Tibial artery (tissue), 4 donors: ENCODE data around the gene NR1D1.

Experiments
- DNase-seq, 2 donors: peaks; one replicate each; pipeline ENCODE4 v3.0.0-alpha.2; 2019
- H3K27ac ChIP-seq, 2 donors: fragments of 200-600 bp; sonication (generic) in 1 of 2; 1 replicate in 1 of 2; 2 replicates in 1 of 2; pipeline ENCODE4 v1.5.1; 2018 to 2019; ENCODE audit warnings: mild to moderate bottlenecking in 1 of 2
- H3K27me3 ChIP-seq, 2 donors: fragments of 200-600 bp; sonication (generic) in 1 of 2; one replicate each; pipeline versions ENCODE4 v1.5.1 to v1.6.0; 2016 to 2019
- H3K36me3 ChIP-seq, 3 donors: fragments of 200-600 bp; sonication (generic) in 2 of 3; one replicate each; pipeline ENCODE4 v1.5.1; 2016 to 2019; ENCODE audit warnings: mild to moderate bottlenecking in 2 of 3
- H3K4me1 ChIP-seq, 4 donors: fragments of 200-600 bp; sonication (generic) in 2 of 4; 1 replicate in 3 of 4; 2 replicates in 1 of 4; pipeline ENCODE4 v1.5.1; 2016 to 2019
- H3K4me3 ChIP-seq, 2 donors: fragments of 200-600 bp; sonication (generic) in 1 of 2; 1 replicate in 1 of 2; 2 replicates in 1 of 2; pipeline ENCODE4 v1.5.1; 2018 to 2019; ENCODE audit warnings: mild to moderate bottlenecking in 2 of 2
- H3K9me3 ChIP-seq, 3 donors: fragments of 200-600 bp; sonication (generic) in 1 of 3; one replicate each; pipeline ENCODE4 v1.5.1; 2016 to 2019
- CTCF ChIP-seq, 2 experiments: fragments of 200-600 bp in 1 of 2; fragments of 450-650 bp in 1 of 2; IDR thresholded peaks; one replicate each; pipeline ENCODE4 v1.5.1; 2017 to 2019; ENCODE audit warnings: antibody characterized with exemption in 2 of 2, mild to moderate bottlenecking in 1 of 2, moderate library complexity in 1 of 2
- intact Hi-C: fragments of 100-400 bp; cut with DNase I; formaldehyde crosslinking; loops from one replicate; pipeline ENCODE4 v1.15.0; 2023; ENCODE audit warnings: low total_unique reads

NR1D1 gene

GRCh38 chr17:40072040-40072734 lies 28.2 kb downstream of the NR1D1 start:
- peak; percentile 94 to 98 for DNase-seq
- peak in 1 of 2 experiments; percentile 17 for TF ChIP-seq CTCF (IDR thresholded peaks at IDR 0.05)
- H3K36me3 ChIP-seq: peaks cover 0 to 20% (median 1%) of the 10 kb centered on the region in 3 donors
- intact Hi-C loops: loop anchor here (5.0 kb wide), 1 partner anchor 35 kb away; no protein-coding TSS in a partner anchor
- H3K4me1 ChIP-seq: peaks cover 15 to 97% (median 97%) of the 10 kb centered on the region in 4 donors
- H3K9me3 ChIP-seq: no peaks in the 10 kb centered on the region
- peak overlapping the region; percentile 93 to 94 for H3K27ac ChIP-seq
- H3K27me3 ChIP-seq: no peaks in the 10 kb centered on the region
- peak overlapping the region; percentile 40 to 47 for H3K4me3 ChIP-seq

- H3K36me3 ChIP-seq: peaks cover 0 to 13% (median 0%) of the 10 kb centered on the region in 3 donors
- H3K27me3 ChIP-seq: no peaks in the 10 kb centered on the region
- H3K4me3 ChIP-seq: peak overlapping the region; percentile 40 to 47
- H3K4me1 ChIP-seq: peaks cover 15 to 97% (median 95%) of the 10 kb centered on the region in 4 donors
- H3K27ac ChIP-seq: peak overlapping the region; percentile 93 to 94
- intact Hi-C loops: loop anchor here (5.0 kb wide), 1 partner anchor 36 kb away; no protein-coding TSS in a partner anchor
- no peak for TF ChIP-seq CTCF (IDR thresholded peaks at IDR 0.05)
- DNase-seq: peak; percentile 81 to 93
- H3K9me3 ChIP-seq: no peaks in the 10 kb centered on the region
These were observed 28.9 kb downstream of the NR1D1 start for GRCh38 chr17:40071313-40072039.

- peak overlapping the region; percentile 40 to 47 for H3K4me3 ChIP-seq
- no peaks in the 10 kb centered on the region for H3K27me3 ChIP-seq
- intact Hi-C loops: loop anchor here (5.0 kb wide), 1 partner anchor 36 kb away; no protein-coding TSS in a partner anchor
- peak overlapping the region; percentile 93 to 94 for H3K27ac ChIP-seq
- TF ChIP-seq CTCF (IDR thresholded peaks at IDR 0.05): no peak
- H3K4me1 ChIP-seq: peaks cover 12 to 97% (median 93%) of the 10 kb centered on the region in 4 donors
- no peaks in the 10 kb centered on the region for H3K9me3 ChIP-seq
- peaks cover 0 to 11% (median 0%) of the 10 kb centered on the region in 3 donors for H3K36me3 ChIP-seq
- no peak for DNase-seq
These were observed 29.6 kb downstream of the NR1D1 start for GRCh38 chr17:40070709-40071312.

- no peak for DNase-seq
- H3K27ac ChIP-seq: peak overlapping the region; percentile 93 to 94
These were observed 30.4 kb downstream of the NR1D1 start for GRCh38 chr17:40069751-40070708.

More at GRCh38 chr17:40069751-40070708, 30.4 kb downstream of the NR1D1 start:
- no peaks in the 10 kb centered on the region for H3K9me3 ChIP-seq
- no peak for TF ChIP-seq CTCF (IDR thresholded peaks at IDR 0.05)
- intact Hi-C loops: loop anchor here (5.0 kb wide), 1 partner anchor 37 kb away; no protein-coding TSS in a partner anchor
- H3K4me3 ChIP-seq: peak overlapping the region; percentile 40 to 47
- peaks cover 6 to 97% (median 93%) of the 10 kb centered on the region in 4 donors for H3K4me1 ChIP-seq
- peaks cover 0 to 11% (median 0%) of the 10 kb centered on the region in 3 donors for H3K36me3 ChIP-seq
- no peaks in the 10 kb centered on the region for H3K27me3 ChIP-seq
